Pancreas (tissue), 10 donors: ENCODE results near the gene EIF4E3. TPM values are rescaled to one million over a fixed set of nuclear protein-coding genes. Genes with fewer than 3 reads are reported as not detected.

Experiments
- ATAC-seq, 4 donors: fragments of 200-7000 bp; cut with Tn5 transposase; one replicate each; pipeline versions ENCODE4 v1.8.0 to v1.9.1; 2020; ENCODE audit warnings: mild to moderate bottlenecking in 4 of 4, moderate library complexity in 4 of 4
- DNase-seq, 6 donors: peaks; one replicate each; pipeline ENCODE4 v3.0.0-alpha.2; 2020
- FAIRE-seq: peaks from 2 replicates; lab custom pipeline; 2012; peaks lifted over from hg19 to GRCh38; lab: Jason Lieb, UNC
- H3K27ac ChIP-seq, 4 donors: fragments of 200-600 bp; sonication (generic); 1 replicate in 3 of 4; 2 replicates in 1 of 4; pipeline versions ENCODE4 v1.5.0 to v1.8.0; 2020
- H3K27me3 ChIP-seq, 4 donors: fragments of 200-600 bp; one replicate each; pipeline ENCODE4 v1.8.0; 2021
- H3K36me3 ChIP-seq, 3 donors: fragments of 200-600 bp; sonication (generic) in 1 of 3; one replicate each; pipeline versions ENCODE4 v1.5.0 to v1.8.0; 2020 to 2021
- H3K4me1 ChIP-seq, 3 donors: fragments of 200-600 bp; one replicate each; pipeline ENCODE4 v1.8.0; 2021
- H3K4me3 ChIP-seq, 4 donors: fragments of 200-600 bp; sonication (generic) in 2 of 4; one replicate each; pipeline versions ENCODE4 v1.5.0 to v1.8.0; 2020 to 2021
- H3K9me3 ChIP-seq, 4 donors: fragments of 200-600 bp; one replicate each; pipeline ENCODE4 v1.8.0; 2021
- CTCF ChIP-seq, 4 donors: fragments of 200-600 bp; sonication (generic) in 3 of 4; IDR thresholded peaks; one replicate each; pipeline versions ENCODE4 v1.5.0 to v1.8.0; 2021; ENCODE audit warnings: antibody characterized with exemption in 4 of 4
- WGBS, 2 donors: extraction: QIAGEN DNeasy Blood & Tissue Kit; methylation state at CpG; one replicate each; pipeline ENCODE4 v1.1.7; 2013; 5-methylcytosine and 5-hydroxymethylcytosine counted together
- intact Hi-C, 3 donors: fragments of 100-400 bp; cut with DNase I; formaldehyde crosslinking; loops; one replicate each; pipeline versions ENCODE4 v1.11.1 to v1.14.2; 2022
- polyA plus RNA-seq, 2 donors: library from polyadenylated mRNA; stranded (reverse); fragments of 200-250 nt; gene quantifications; one replicate each; pipeline ENCODE4 v1.2.3, GENCODE V29; 2013
- total RNA-seq, 6 donors: library from RNA; stranded (reverse); fragmentation: NEBNext Ultra II Directional in 4 of 6; extraction: Animal tissue kit (Norgen Biotek cat#: 25700) in 4 of 6; gene quantifications; one replicate each; pipeline versions ENCODE4 v1.2.1 to v1.2.4, GENCODE V29; 2021 to 2023
- donor health status: healthy with polysubstance abuse.
- donor health status: DM: no; HTN: no; CAD: no; lungs with moderate emphysema.
- donor health status: DM: no; HTN: no; CAD: no.
- donor health status: control.
- donor health status: control.
- donor health status: Bipolar disorder and iron deficiency.
- donor health status: DM: yes; HTN: yes; CAD: no.
- donor health status: DM: no; HTN: no; CAD: no.
- donor health status: DM: no; HTN: no; CAD: no.
- donor health status: DM: yes; HTN: yes; CAD: no.

Gene EIF4E3
- total and polyA plus RNA-seq, 8 donors, result 4.1 to 17.3 (median 13.8) TPM

GRCh38 chr3:71694358-71694999, 30.7 kb downstream of the EIF4E3 start:
- no peak for TF ChIP-seq CTCF (IDR thresholded peaks at IDR 0.05)
- intact Hi-C loops, result no loop called here
- Histone ChIP-seq H3K36me3 (no peaks in the 10 kb centered on the region), H3K9me3 (no peaks in the 10 kb centered on the region), H3K4me3 (peak overlapping the region in 1 of 4 donors; percentile 13), H3K4me1 (peaks cover 48 to 59% (median 53%) of the 10 kb centered on the region in 3 donors), H3K27me3 (no peaks in the 10 kb centered on the region), H3K27ac (peak overlapping the region; percentile 17 to 92 (median 73))
- ATAC-seq (peak; percentile 14 to 48 (median 22)), FAIRE-seq (peak; percentile 53), DNase-seq (no peak)
- 37 to 41% methylated on average over 4 of the region's 4 CpGs for WGBS, 2 donors

GRCh38 chr3:71693641-71694040, 31.6 kb downstream of the EIF4E3 start:
- peaks cover 48 to 60% (median 53%) of the 10 kb centered on the region in 3 donors for H3K4me1 ChIP-seq
- FAIRE-seq (no peak), ATAC-seq (peak; percentile 69 to 79 (median 74)), DNase-seq (peak in 3 of 6 donors; percentile 43 to 58 (median 53))
- H3K27ac ChIP-seq, result peak overlapping the region; percentile 17 to 92 (median 73)
- H3K4me3 ChIP-seq, result no peak overlapping the region
- TF ChIP-seq CTCF (IDR thresholded peaks at IDR 0.05), result no peak
- intact Hi-C loops, result no loop called here
- no peaks in the 10 kb centered on the region for H3K9me3 ChIP-seq
- H3K36me3 ChIP-seq, result no peaks in the 10 kb centered on the region
- 19 to 26% methylated on average over 8 of the region's 8 CpGs for WGBS, 2 donors
- H3K27me3 ChIP-seq, result no peaks in the 10 kb centered on the region

GRCh38 chr3:71692139-71692538, 33.1 kb downstream of the EIF4E3 start:
- Histone ChIP-seq H3K27me3 (no peaks in the 10 kb centered on the region), H3K27ac (peak overlapping the region in 1 of 4 donors; percentile 82), H3K9me3 (no peaks in the 10 kb centered on the region), H3K4me1 (peaks cover 48 to 60% (median 60%) of the 10 kb centered on the region in 3 donors), H3K4me3 (no peak overlapping the region), H3K36me3 (no peaks in the 10 kb centered on the region)
- 61 to 71% methylated on average over 1 of the region's 1 CpG for WGBS, 2 donors
- no peak for FAIRE-seq
- no peak for ATAC-seq
- intact Hi-C loops, result no loop called here
- no peak for TF ChIP-seq CTCF (IDR thresholded peaks at IDR 0.05)
- DNase-seq, result no peak

GRCh38 chr3:71690341-71690841, 34.8 kb downstream of the EIF4E3 start:
- no peak for DNase-seq
- intact Hi-C loops, result no loop called here
- H3K4me1 ChIP-seq, result peaks cover 44 to 49% (median 49%) of the 10 kb centered on the region in 3 donors

More at GRCh38 chr3:71690341-71690841, 34.8 kb downstream of the EIF4E3 start:
- no peaks in the 10 kb centered on the region for H3K9me3 ChIP-seq
- ATAC-seq (peak in 1 of 4 donors; percentile 3), FAIRE-seq (no peak)
- no peak overlapping the region for H3K27ac ChIP-seq
- no peak for TF ChIP-seq CTCF (IDR thresholded peaks at IDR 0.05)
- H3K36me3 ChIP-seq, result no peaks in the 10 kb centered on the region
- WGBS, 2 donors, result 30 to 35% methylated on average over 4 of the region's 4 CpGs
- no peak overlapping the region for H3K4me3 ChIP-seq
- H3K27me3 ChIP-seq, result no peaks in the 10 kb centered on the region
